ENCODE measurements around the gene PACS2.

Gene PACS2

GRCh38 chr14:105316577-105316941 lies 2.0 kb downstream of the PACS2 start:
- TF ChIP-seq, protein P1, sequence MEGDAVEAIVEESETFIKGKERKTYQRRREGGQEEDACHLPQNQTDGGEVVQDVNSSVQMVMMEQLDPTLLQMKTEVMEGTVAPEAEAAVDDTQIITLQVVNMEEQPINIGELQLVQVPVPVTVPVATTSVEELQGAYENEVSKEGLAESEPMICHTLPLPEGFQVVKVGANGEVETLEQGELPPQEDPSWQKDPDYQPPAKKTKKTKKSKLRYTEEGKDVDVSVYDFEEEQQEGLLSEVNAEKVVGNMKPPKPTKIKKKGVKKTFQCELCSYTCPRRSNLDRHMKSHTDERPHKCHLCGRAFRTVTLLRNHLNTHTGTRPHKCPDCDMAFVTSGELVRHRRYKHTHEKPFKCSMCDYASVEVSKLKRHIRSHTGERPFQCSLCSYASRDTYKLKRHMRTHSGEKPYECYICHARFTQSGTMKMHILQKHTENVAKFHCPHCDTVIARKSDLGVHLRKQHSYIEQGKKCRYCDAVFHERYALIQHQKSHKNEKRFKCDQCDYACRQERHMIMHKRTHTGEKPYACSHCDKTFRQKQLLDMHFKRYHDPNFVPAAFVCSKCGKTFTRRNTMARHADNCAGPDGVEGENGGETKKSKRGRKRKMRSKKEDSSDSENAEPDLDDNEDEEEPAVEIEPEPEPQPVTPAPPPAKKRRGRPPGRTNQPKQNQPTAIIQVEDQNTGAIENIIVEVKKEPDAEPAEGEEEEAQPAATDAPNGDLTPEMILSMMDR (IDR thresholded peaks at IDR 0.05; ENCODE audit: insufficient read depth, low read depth, low read length, missing control alignments): no peak
- DNase-seq (ENCODE audit: low read depth): no peak
- H3K4me3 ChIP-seq (ENCODE audit: low read length): no peak overlapping the region

DNA sequence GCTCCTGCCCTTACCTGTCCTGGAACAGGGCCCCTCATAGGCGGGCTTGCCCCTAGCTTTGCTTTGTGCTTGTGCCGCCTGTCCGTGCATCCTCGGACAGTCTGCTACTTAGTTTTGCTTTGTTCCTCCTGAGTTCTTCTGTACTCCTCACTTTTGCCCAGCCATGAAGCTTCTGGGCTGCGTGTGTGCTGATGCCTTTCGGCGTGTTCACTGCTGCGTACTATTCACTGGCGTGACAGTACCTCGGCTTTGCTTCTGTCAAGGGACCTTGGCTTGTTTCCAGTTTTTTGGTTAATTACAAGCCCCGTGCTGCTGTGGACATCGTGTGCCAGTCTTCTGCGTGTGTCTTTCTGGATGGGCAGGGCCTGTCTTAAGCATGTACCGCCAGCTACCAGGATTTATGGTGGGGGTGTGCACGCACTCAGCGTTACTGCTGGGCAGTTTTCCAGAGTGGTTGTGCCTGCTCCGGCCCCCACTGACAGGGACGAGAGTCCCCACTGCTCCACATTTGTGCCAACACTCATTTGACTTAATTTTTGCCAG lies 2.5 kb downstream of the PACS2 start:
- H3K4me3 ChIP-seq (ENCODE audit: low read length): no peak overlapping the region

GRCh38 chr14:105317546-105317945 lies 3.0 kb downstream of the PACS2 start:
- DNase-seq (ENCODE audit: low read depth): peak; percentile 17
- no peak overlapping the region for H3K4me3 ChIP-seq (ENCODE audit: low read length)
- TF ChIP-seq, protein P1 (IDR thresholded peaks at IDR 0.05; ENCODE audit: insufficient read depth, low read depth, low read length, missing control alignments): no peak

More for the DNA sequence above, 2.5 kb downstream of the PACS2 start:
- DNase-seq (ENCODE audit: low read depth): no peak
- TF ChIP-seq, protein P1 (IDR thresholded peaks at IDR 0.05; ENCODE audit: insufficient read depth, low read depth, low read length, missing control alignments): no peak

GRCh38 chr14:105322791-105323556 lies 8.4 kb downstream of the PACS2 start:
- TF ChIP-seq, protein P1 (IDR thresholded peaks at IDR 0.05; ENCODE audit: insufficient read depth, low read depth, low read length, missing control alignments): no peak
- no peak overlapping the region for H3K4me3 ChIP-seq (ENCODE audit: low read length)
- no peak for DNase-seq (ENCODE audit: low read depth)

DNA sequence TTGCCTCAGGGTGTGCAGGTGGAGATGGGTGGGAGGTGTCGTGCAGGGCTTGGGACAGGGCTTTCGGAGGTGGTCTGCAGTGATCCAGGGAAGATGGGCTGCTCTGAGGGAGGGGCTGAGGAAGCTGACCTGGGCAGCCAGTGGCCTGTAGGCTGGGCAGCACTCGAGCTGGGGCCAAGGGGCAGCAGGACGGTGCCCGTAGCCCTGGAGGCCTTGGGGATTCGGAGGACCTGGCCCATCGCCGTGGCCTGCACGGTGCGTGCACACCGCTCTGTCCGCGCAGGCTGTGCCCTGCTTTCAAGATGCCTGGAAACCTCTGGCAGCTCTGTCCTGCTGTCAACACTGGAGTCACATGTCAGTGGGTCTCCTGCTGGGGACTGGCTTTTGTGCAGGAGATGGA lies 9.1 kb downstream of the PACS2 start:
- TF ChIP-seq, protein P1 (IDR thresholded peaks at IDR 0.05; ENCODE audit: insufficient read depth, low read depth, low read length, missing control alignments): no peak
- no peak overlapping the region for H3K4me3 ChIP-seq (ENCODE audit: low read length)
- no peak for DNase-seq (ENCODE audit: low read depth)

DNA sequence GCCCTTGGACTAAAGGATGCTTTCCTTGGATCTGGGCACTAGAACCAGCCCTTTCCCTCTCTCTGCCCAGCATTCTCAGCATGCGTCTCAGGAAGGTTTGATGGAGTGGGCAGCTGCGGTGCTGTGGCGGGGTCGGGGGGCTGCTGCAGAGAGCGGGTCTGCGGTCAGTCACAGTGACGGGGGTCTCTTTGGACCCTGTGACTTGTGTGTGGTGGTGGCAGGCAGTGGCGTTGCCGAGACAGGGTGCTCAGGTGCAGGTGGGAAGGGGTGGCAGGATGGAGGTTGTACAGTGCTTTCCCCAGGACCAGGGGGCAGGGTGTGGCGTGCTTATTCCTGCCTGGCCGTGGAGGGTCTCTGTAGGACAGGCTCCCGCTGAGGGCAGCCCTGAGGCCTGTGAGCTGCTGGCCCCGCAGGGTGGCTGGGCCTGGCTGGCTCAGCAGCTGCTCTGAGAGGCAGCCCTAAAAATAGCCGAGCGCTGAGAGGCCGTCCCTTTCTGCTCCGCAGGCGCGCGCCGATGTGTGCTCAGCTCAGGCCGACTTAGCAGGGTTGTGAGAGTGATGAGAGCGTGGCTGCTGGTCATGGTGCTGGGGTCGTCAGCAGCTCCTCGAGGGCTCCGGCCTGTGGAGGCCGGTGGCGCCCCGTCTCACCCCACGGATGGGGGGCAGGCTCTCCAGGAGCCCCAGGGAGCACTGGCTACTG lies 9.7 kb downstream of the PACS2 start:
- DNase-seq (ENCODE audit: low read depth): no peak
- TF ChIP-seq, protein P1 (IDR thresholded peaks at IDR 0.05; ENCODE audit: insufficient read depth, low read depth, low read length, missing control alignments): no peak
- H3K4me3 ChIP-seq (ENCODE audit: low read length): no peak overlapping the region

Measured in epithelial cell of esophagus (primary cell).